Mesenteric fat pad (tissue), 1 donor: ENCODE measurements around the gene ANTXR2. TPM values are rescaled to one million over a fixed set of nuclear protein-coding genes. Genes with fewer than 3 reads are reported as not detected.

Source experiments
- DNase-seq: peaks from one replicate; pipeline ENCODE4 v3.0.0-alpha.2; 2020; ENCODE audit warnings: low spot score
- total RNA-seq: library from RNA; stranded (reverse); fragmentation: NEBNext Ultra II Directional; extraction: Animal tissue kit (Norgen Biotek cat#: 25700); gene quantifications from one replicate; pipeline ENCODE4 v1.2.1, GENCODE V29; 2021
- donor health status: DM: yes; HTN: yes; CAD: no.

The ANTXR2 gene
- total RNA-seq, 1 donor from 2014 or later: 197 TPM

GRCh38 chr4:80069837-80070731 lies 2.9 kb downstream of the ANTXR2 start:
- DNase-seq: no peak

- no peak for DNase-seq
These were observed 3.8 kb downstream of the ANTXR2 start for GRCh38 chr4:80069108-80069836.

- no peak for DNase-seq
These were observed 7.4 kb downstream of the ANTXR2 start for GRCh38 chr4:80065601-80066000.

- no peak for DNase-seq
These were observed 10.5 kb downstream of the ANTXR2 start for GRCh38 chr4:80062527-80062926.

- no peak for DNase-seq
These were observed 12.2 kb downstream of the ANTXR2 start for GRCh38 chr4:80060804-80061203.

- no peak for DNase-seq
These were observed 14.3 kb downstream of the ANTXR2 start for GRCh38 chr4:80058740-80059139.

GRCh38 chr4:80054375-80054774 lies 18.7 kb downstream of the ANTXR2 start:
- DNase-seq: no peak

GRCh38 chr4:80053140-80053910 lies 19.7 kb downstream of the ANTXR2 start:
- no peak for DNase-seq

- no peak for DNase-seq
These were observed 23.1 kb downstream of the ANTXR2 start for GRCh38 chr4:80049813-80050534.

GRCh38 chr4:80049402-80049801 lies 23.6 kb downstream of the ANTXR2 start:
- DNase-seq: no peak

- DNase-seq: no peak
These were observed 27.2 kb downstream of the ANTXR2 start for GRCh38 chr4:80045786-80046185.

GRCh38 chr4:80043541-80043940 lies 29.5 kb downstream of the ANTXR2 start:
- no peak for DNase-seq

GRCh38 chr4:80042821-80043220 lies 30.2 kb downstream of the ANTXR2 start:
- DNase-seq: no peak

- no peak for DNase-seq
These were observed 35.2 kb downstream of the ANTXR2 start for GRCh38 chr4:80037864-80038263.

- no peak for DNase-seq
These were observed 35.9 kb downstream of the ANTXR2 start for GRCh38 chr4:80036949-80037685.

GRCh38 chr4:80036306-80036705 lies 36.7 kb downstream of the ANTXR2 start:
- DNase-seq: no peak

- DNase-seq: no peak
These were observed 37.7 kb downstream of the ANTXR2 start for GRCh38 chr4:80035336-80035735.

GRCh38 chr4:80033581-80033980 lies 39.4 kb downstream of the ANTXR2 start:
- DNase-seq: no peak

GRCh38 chr4:80029364-80029763 lies 43.7 kb downstream of the ANTXR2 start:
- no peak for DNase-seq

GRCh38 chr4:80027611-80028010 lies 45.4 kb downstream of the ANTXR2 start:
- DNase-seq: no peak
